ENCODE measurements around the gene KCND3.

KCND3 gene

DNA sequence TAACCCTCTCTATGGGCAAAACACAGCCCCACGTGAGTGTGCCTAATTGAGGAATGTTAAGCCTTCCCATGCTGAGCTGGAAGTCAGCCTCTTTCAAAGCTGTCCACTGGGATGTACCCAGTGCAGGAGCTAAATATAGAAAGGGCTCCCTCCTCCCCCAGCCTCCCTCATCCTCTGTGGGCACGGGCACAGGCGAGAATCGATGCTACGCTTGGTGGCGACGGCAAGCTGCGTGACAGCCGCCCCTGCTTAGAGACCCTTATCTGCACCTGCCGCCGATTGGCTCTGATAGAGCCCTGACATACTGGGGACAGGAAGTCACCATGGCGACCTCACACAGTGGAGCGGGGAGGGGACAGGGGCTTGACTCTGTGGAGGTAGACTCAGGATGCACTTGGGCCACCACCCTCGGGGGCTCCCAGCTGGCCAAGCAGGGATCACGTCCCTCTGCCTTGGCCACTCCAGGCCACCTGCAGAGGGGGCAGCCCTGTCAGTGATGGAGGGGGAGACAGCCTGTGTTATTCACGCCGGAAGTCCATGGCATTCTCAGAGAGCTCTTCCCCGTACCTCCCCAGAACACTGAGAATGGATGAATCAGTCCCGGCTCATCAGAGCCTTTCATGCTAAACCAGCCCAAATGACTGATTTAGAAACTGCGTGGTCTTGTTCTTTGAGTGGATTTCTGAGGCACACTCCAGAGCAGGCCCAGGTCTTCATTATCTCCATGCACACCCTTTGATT lies 84.8 kb downstream of the KCND3 start:
- Histone ChIP-seq H3K27me3 (no peaks in the 10 kb centered on the region; a peak in 1 of 22 replicates), H3K9ac (peak overlapping the region in 2 of 11 experiments; percentile 15 to 30; a peak in 1 of 22 replicates), H3K9me3 (replicated peaks in 1 of 11) (no peaks in the 10 kb centered on the region), H3K27ac (no peak overlapping the region), H3K4me2 (peak overlapping the region; percentile 71 to 91 (median 83)), H3K4me3 (peak overlapping the region in 2 of 10 experiments; percentile 3 to 41; a peak in 2 of 20 replicates), H3K36me3 (no peaks in the 10 kb centered on the region), H4K20me1 (no peaks in the 10 kb centered on the region; a peak in 1 of 22 replicates), H3K4me1 (peaks cover 17 to 31% (median 24%) of the 10 kb centered on the region in 10 experiments)
- no peak for TF ChIP-seq Cebpa-rat (IDR thresholded peaks at IDR 0.05)

DNA sequence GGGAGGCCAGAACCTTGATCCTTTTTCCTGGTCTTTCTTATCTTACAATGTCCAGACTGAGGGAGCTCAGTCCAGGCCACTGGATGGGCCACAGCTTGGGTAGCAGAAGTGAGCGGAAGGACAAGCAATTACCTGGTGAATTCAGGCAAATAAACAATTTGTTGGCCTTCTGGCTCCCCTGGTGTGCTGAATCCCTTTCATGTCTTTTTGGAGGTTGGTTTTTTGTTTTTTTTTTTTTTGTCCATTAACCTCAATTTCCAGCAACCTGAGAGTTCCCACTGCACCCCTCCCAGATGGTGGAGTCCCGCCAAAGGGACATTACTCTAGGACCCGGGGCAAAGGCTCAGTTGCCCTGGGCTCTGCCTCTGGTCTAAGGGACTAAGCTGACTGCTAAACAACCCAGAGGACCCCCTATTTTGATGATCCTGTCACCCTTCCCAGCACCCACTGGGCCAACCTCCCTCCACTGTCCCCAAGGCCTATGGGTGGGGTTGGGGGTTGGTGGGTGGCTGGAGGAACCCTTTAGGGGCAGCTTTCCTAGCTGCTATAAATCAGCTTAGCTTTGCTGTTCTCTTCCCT lies 85.5 kb downstream of the KCND3 start:
- H3K4me3 ChIP-seq, result no peak overlapping the region
- H3K27me3 ChIP-seq, result no peaks in the 10 kb centered on the region; a peak in 1 of 22 replicates
- H3K4me1 ChIP-seq, result peaks cover 17 to 31% (median 24%) of the 10 kb centered on the region in 10 experiments
- H3K36me3 ChIP-seq, result no peaks in the 10 kb centered on the region
- peak overlapping the region; percentile 71 to 91 (median 83) for H3K4me2 ChIP-seq
- no peak overlapping the region for H3K27ac ChIP-seq
- H3K9ac ChIP-seq, result no peak overlapping the region
- H4K20me1 ChIP-seq, result no peaks in the 10 kb centered on the region; a peak in 1 of 22 replicates
- no peaks in the 10 kb centered on the region for H3K9me3 ChIP-seq (replicated peaks in 1 of 11)
- TF ChIP-seq Cebpa-rat (IDR thresholded peaks at IDR 0.05), result no peak

DNA sequence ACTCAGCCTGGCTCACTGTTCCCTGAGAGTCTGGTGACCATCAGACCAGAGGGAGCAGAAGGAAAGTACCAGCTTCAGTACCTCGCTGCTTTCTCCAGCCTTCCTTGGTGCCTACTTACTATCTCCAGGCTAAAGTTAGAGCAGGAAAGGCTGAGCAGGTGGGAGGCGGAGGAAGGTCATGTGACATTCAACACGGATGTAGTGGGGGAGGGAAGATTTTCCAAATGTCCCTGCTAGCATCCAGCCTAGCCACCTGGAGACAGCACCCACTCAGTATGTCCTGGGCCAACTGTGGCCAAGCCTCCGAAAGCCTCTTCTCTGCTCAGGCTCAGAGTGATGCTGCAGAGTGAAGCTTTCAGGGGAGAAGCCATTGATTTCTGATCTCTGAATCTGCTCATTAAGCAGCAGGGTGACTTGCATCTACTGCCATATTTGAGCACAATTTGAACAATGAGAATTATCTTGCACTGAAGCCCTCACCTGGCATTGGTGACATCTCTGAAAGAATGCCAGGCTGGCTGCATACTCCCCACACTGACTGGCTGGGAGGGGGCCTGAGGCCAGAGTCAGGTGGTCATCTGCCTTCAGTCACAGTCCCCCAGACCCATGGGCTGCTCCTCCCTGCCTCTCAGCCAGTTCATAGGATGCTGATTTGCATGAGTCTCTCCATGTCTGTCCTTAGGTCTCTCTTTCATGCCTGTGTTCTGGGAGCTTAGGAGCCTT lies 86.2 kb downstream of the KCND3 start:
- Histone ChIP-seq H4K20me1 (no peaks in the 10 kb centered on the region; a peak in 1 of 22 replicates), H3K9ac (no peak overlapping the region), H3K9me3 (replicated peaks in 1 of 11) (no peaks in the 10 kb centered on the region), H3K27ac (no peak overlapping the region), H3K27me3 (no peaks in the 10 kb centered on the region; a peak in 1 of 22 replicates), H3K4me1 (peaks cover 17 to 35% (median 24%) of the 10 kb centered on the region in 10 experiments), H3K4me3 (no peak overlapping the region), H3K36me3 (no peaks in the 10 kb centered on the region), H3K4me2 (peak overlapping the region in 4 of 11 experiments; percentile 81 to 91 (median 89); a peak in 5 of 22 replicates)
- TF ChIP-seq Cebpa-rat (IDR thresholded peaks at IDR 0.05), result no peak

DNA sequence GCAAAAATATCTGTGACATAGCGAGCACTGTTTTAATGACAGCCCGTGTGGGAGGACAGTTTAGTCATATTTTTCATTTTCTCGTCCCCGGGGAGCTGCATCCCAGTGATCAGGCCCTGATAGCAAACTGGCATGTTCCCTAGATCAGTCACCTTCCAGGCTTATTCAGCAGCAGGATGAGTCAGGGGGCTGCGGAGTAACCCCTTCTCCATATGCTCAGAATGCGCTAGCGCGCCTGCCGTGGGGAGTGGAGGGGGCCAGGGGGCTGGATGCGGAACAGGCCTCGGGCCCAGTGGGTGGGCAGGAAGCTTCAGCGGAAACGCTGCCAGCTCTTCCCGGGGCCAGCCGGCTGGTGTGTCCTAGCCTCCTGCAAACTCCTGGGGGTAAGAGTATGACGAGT lies 94.0 kb downstream of the KCND3 start:
- H3K27me3 ChIP-seq, result no peaks in the 10 kb centered on the region
- peaks cover 0 to 36% (median 22%) of the 10 kb centered on the region in 10 experiments; a peak in 15 of 20 replicates for H3K4me1 ChIP-seq
- H3K9ac ChIP-seq, result no peak overlapping the region
- H3K36me3 ChIP-seq, result no peaks in the 10 kb centered on the region
- TF ChIP-seq Cebpa-rat (IDR thresholded peaks at IDR 0.05), result no peak
- H3K27ac ChIP-seq, result no peak overlapping the region
- no peaks in the 10 kb centered on the region for H3K9me3 ChIP-seq (replicated peaks in 1 of 11)
- H3K4me3 ChIP-seq, result no peak overlapping the region
- H4K20me1 ChIP-seq, result no peaks in the 10 kb centered on the region
- peak overlapping the region in 6 of 11 experiments; percentile 13 to 41 (median 22); a peak in 5 of 22 replicates for H3K4me2 ChIP-seq

DNA sequence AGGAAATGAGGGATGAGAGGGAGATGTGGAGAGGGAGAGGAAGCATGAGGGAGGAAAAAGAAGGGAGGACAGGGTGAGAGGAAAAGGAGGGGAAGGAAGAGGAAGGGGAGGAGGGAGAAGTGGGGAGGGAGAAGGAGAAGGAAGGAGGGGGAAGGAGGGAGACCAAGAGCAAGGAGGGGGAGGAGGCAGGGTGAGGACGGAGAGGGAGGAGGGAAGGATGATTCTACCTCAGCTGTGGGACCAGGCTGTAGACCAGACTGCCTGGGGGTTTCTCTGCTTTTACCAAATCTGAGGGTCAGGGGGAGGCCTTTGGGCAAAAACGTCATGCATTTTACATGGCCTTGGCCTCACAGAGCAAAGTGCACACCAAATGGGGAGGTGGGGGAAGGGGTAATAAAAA lies 94.5 kb downstream of the KCND3 start:
- Histone ChIP-seq H3K4me2 (peak overlapping the region in 2 of 11 experiments; percentile 13 to 41; a peak in 1 of 22 replicates), H3K4me1 (peaks cover 0 to 36% (median 22%) of the 10 kb centered on the region in 10 experiments; a peak in 15 of 20 replicates), H3K36me3 (no peaks in the 10 kb centered on the region), H4K20me1 (no peaks in the 10 kb centered on the region), H3K9ac (no peak overlapping the region), H3K27me3 (no peaks in the 10 kb centered on the region), H3K27ac (no peak overlapping the region), H3K4me3 (no peak overlapping the region), H3K9me3 (replicated peaks in 1 of 11) (no peaks in the 10 kb centered on the region)
- TF ChIP-seq Cebpa-rat (IDR thresholded peaks at IDR 0.05), result no peak

DNA sequence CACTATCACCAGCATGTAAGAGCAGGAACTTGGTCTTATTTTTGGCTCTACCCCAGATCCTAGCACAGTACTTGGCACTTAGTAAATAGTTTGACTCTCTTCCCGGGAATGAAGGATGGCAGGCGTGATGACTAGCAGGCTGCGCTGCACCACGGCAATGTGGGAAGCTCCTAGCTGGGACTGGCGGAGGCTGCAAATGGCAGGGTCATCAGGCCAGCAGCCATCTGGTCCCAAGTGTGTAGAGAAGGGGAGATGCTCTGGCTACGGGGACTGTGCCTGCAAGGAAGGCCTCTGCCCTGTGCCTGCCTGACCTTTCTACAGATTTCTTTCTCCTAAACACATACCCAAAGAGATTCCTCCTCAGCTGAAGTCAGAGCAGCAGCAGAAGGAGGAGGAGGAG lies 95.0 kb downstream of the KCND3 start:
- Histone ChIP-seq H4K20me1 (no peaks in the 10 kb centered on the region), H3K36me3 (no peaks in the 10 kb centered on the region), H3K4me1 (peaks cover 0 to 36% (median 22%) of the 10 kb centered on the region in 10 experiments; a peak in 15 of 20 replicates), H3K27ac (no peak overlapping the region), H3K4me2 (no peak overlapping the region), H3K9ac (no peak overlapping the region), H3K27me3 (no peaks in the 10 kb centered on the region), H3K9me3 (replicated peaks in 1 of 11) (no peaks in the 10 kb centered on the region), H3K4me3 (no peak overlapping the region)
- TF ChIP-seq Cebpa-rat (IDR thresholded peaks at IDR 0.05), result no peak

DNA sequence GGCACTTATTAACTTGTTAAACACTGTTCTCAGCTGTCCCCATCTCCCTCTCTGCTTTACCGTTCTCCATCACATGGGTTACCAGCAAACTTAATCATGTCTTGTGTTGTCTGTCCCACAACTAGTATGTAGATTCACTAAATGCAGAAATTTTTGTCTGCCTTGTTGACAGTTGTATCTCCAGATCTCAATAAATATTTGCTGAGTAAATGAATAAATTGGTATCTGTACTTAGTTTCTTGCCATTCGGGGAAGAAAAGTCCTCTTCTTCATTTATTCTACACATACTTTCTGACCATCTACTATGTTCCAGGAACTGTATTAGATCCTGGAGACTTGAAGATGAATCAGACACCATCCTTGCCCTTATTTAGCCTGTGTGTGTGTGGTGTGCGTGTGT lies 97.9 kb downstream of the KCND3 start:
- Histone ChIP-seq H3K9ac (no peak overlapping the region), H3K4me3 (no peak overlapping the region), H3K27ac (no peak overlapping the region), H3K4me2 (no peak overlapping the region), H3K27me3 (no peaks in the 10 kb centered on the region), H4K20me1 (no peaks in the 10 kb centered on the region), H3K36me3 (no peaks in the 10 kb centered on the region), H3K9me3 (replicated peaks in 1 of 11) (no peaks in the 10 kb centered on the region), H3K4me1 (peaks cover 0 to 19% (median 10%) of the 10 kb centered on the region in 10 experiments; a peak in 12 of 20 replicates)
- no peak for TF ChIP-seq Cebpa-rat (IDR thresholded peaks at IDR 0.05)

DNA sequence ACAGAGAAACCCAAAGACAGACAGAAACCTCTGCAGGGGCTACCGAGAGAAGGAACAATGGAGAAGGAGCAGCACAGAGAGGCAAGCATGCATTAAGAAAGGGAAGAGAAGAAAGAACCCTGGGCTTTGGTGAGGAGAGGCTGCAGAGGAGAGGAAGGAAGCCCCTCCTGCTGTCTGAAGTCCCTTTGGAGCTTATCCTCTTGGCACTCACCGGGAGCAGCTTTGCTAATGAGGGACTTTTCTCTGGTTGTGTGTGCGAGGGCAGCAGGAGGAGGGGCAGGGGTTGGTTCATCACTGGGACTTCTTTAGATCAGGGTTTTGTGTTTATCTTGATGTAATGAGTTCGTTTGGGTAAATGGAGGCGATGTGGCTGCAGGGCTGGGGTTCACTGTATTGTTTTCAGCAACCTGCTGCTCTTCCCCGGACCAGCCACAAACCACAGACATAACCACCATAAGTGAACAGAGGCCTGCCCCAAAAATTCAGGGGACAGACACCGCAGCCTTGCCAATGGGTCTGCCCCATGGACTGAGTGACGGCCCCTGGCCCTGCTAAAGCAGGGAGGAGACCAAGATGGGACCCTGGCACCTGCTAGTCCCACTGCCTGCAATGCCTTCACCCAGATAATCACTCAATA lies 100.6 kb downstream of the KCND3 start:
- H3K27me3 ChIP-seq, result no peaks in the 10 kb centered on the region
- TF ChIP-seq Cebpa-rat (IDR thresholded peaks at IDR 0.05), result no peak
- H3K4me2 ChIP-seq, result peak overlapping the region in 4 of 11 experiments; percentile 14 to 40 (median 17); a peak in 3 of 22 replicates
- no peak overlapping the region for H3K4me3 ChIP-seq
- H3K9ac ChIP-seq, result no peak overlapping the region
- no peaks in the 10 kb centered on the region for H4K20me1 ChIP-seq
- peaks cover 0 to 7% (median 0%) of the 10 kb centered on the region in 10 experiments; a peak in 4 of 20 replicates for H3K4me1 ChIP-seq
- H3K9me3 ChIP-seq (replicated peaks in 1 of 11), result no peaks in the 10 kb centered on the region
- H3K27ac ChIP-seq, result no peak overlapping the region
- no peaks in the 10 kb centered on the region for H3K36me3 ChIP-seq

DNA sequence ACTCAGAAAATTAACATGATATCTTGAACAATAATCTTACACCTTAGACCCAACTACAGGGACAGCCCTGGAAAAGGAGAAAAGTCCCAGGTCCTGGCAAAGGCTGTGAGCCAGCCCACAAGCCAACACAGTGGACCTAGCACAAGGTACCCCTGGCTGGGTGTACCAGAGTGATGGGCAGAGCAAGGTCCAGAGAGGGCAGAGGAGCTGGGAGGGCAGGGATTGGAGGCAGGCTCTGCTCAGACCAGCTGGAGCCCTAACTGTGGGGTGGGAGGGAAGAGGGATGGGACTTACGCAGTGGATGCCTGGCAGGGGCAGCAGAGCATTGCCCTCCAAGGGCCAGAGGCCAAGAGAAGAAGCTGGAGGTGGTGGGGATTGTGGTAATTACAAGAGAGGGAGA lies 101.6 kb downstream of the KCND3 start:
- Histone ChIP-seq H3K4me1 (peaks cover 0 to 9% (median 2%) of the 10 kb centered on the region in 10 experiments; a peak in 5 of 20 replicates), H3K9me3 (replicated peaks in 1 of 11) (no peaks in the 10 kb centered on the region), H3K27ac (no peak overlapping the region), H3K4me3 (no peak overlapping the region), H3K36me3 (no peaks in the 10 kb centered on the region), H3K27me3 (no peaks in the 10 kb centered on the region), H3K4me2 (no peak overlapping the region), H3K9ac (no peak overlapping the region), H4K20me1 (no peaks in the 10 kb centered on the region)
- TF ChIP-seq Cebpa-rat (IDR thresholded peaks at IDR 0.05), result no peak
